AG09309 (cell line): Measurements from ENCODE around the gene TACC2.

Source experiments
- DNase-seq: peaks from one replicate; pipeline ENCODE4 v3.0.0-alpha.2; 2010; ENCODE audit warnings: low read depth
- H3K4me3 ChIP-seq: 2 replicates; pipeline ENCODE4 v1.5.1; 2011; ENCODE audit warnings: mild to moderate bottlenecking, low read depth, low read length, moderate library complexity; ENCODE audit not compliant: control insufficient read depth
- CTCF ChIP-seq: IDR thresholded peaks from 2 replicates; pipeline ENCODE4 v1.5.1; 2011; ENCODE audit warnings: mild to moderate bottlenecking, low read depth, low read length, inconsistent platforms; ENCODE audit not compliant: insufficient read depth, control insufficient read depth; ENCODE audit errors: missing control alignments

Gene TACC2

GRCh38 chr10:122042836-122043235, 53.9 kb downstream of the TACC2 start:
- no peak overlapping the region for H3K4me3 ChIP-seq
- no peak for DNase-seq
- no peak for TF ChIP-seq CTCF

DNA sequence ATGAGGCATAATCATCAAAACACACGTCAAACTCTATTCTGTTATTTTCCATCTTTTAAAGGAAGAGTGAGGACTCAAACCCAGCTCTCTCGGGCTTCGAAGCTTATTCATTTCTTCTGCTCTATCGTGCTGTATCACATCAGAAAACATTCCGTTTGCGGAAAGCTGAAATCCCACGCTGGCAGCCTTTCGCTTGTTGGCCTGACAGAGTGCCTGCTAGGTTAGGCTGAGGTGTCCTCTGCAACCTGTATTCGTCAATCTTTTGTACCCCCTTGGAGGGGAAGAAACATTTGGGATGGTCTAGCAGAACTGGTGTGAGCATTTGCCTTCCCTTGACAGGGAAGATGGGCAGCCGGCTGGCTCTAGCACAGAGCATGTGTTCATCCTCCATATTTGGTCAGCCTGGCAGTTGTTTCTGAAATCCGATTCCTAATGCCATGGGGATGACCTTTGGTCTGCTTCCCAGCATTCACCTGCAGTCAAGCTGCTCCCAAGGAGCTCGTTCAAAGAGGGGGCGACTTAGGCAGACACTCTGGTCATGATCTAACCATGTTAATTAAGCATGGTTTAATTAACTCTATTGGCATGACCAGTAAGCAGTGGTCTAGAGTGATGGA, 55.2 kb downstream of the TACC2 start:
- no peak overlapping the region for H3K4me3 ChIP-seq

DNA sequence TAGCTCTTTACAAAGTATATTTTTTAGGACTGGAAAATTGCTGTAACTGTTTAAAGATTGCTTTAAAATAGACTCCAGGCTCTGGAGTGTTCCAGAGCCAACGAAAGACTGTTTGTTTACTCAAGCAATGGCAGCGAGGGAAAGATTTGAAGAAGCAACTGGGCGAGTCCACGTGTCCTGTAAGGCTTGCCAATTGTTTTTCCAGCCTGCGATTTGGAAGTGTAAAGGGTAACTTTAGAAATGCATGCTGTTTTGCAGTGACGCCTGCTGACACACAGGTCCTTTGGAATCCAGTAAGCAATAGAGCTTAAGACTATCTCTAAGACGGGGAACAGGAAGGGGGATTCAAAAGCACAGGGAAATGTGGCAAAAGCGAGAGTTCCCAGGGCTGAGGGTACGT, 55.8 kb downstream of the TACC2 start:
- H3K4me3 ChIP-seq = no peak overlapping the region
- DNase-seq = no peak
- TF ChIP-seq CTCF = no peak

More for the DNA sequence above, 55.2 kb downstream of the TACC2 start:
- no peak for TF ChIP-seq CTCF
- DNase-seq = no peak

- no peak overlapping the region for H3K4me3 ChIP-seq
- DNase-seq = no peak
- TF ChIP-seq CTCF = no peak
Measured at GRCh38 chr10:122045212-122045611, 56.2 kb downstream of the TACC2 start.

GRCh38 chr10:122047560-122047959, 58.6 kb downstream of the TACC2 start:
- no peak for DNase-seq
- TF ChIP-seq CTCF = no peak
- H3K4me3 ChIP-seq = no peak overlapping the region

- no peak for DNase-seq
- no peak overlapping the region for H3K4me3 ChIP-seq
- no peak for TF ChIP-seq CTCF
Measured at GRCh38 chr10:122049076-122049475, 60.1 kb downstream of the TACC2 start.

GRCh38 chr10:122050311-122050710, 61.3 kb downstream of the TACC2 start:
- TF ChIP-seq CTCF = no peak
- DNase-seq = no peak
- H3K4me3 ChIP-seq = no peak overlapping the region
